Neural crest cell (in vitro differentiated cells): ENCODE data around the gene CSMD2. TPM values are rescaled to one million over a fixed set of nuclear protein-coding genes. Genes with fewer than 3 reads are reported as not detected.

Source experiments
- DNase-seq: peaks from one replicate; pipeline ENCODE4 v3.0.0; 2021; ENCODE audit warnings: low read depth, mixed read lengths, low spot score
- H3K27ac Mint-ChIP-seq: one replicate; pipeline ENCODE4 v1.8.0; 2021; ENCODE audit warnings: mild to moderate bottlenecking, mixed read lengths; ENCODE audit not compliant: unreplicated experiment
- H3K27me3 Mint-ChIP-seq: 2 replicates; pipeline ENCODE4 v1.8.0; 2021; ENCODE audit warnings: low read depth, mild to moderate bottlenecking, mixed read lengths
- H3K36me3 Mint-ChIP-seq: 2 replicates; pipeline ENCODE4 v1.8.0; 2021; ENCODE audit warnings: low read depth, mild to moderate bottlenecking, mixed read lengths
- H3K4me1 Mint-ChIP-seq: 2 replicates; pipeline ENCODE4 v1.8.0; 2021; ENCODE audit warnings: mixed read lengths
- H3K4me3 Mint-ChIP-seq: one replicate; pipeline ENCODE4 v1.8.0; 2021; ENCODE audit warnings: mild to moderate bottlenecking, mixed read lengths
- H3K9me3 Mint-ChIP-seq: 2 replicates; pipeline ENCODE4 v1.8.0; 2021; ENCODE audit warnings: mixed read lengths
- total RNA-seq: library from RNA; stranded (reverse); gene quantifications from 2 replicates; pipeline ENCODE4 v1.2.1, GENCODE V29; 2021
- TF ChIP-seq, protein P1 (sequence below): fragments of 200-600 bp; sonication (generic); conservative IDR thresholded peaks from 2 replicates; pipeline ENCODE4 v1.5.0; 2021; ENCODE audit warnings: antibody characterized with exemption, mild to moderate bottlenecking

The CSMD2 gene
- total RNA-seq, 1 donor from 2014 or later, result 0.40 TPM

DNA sequence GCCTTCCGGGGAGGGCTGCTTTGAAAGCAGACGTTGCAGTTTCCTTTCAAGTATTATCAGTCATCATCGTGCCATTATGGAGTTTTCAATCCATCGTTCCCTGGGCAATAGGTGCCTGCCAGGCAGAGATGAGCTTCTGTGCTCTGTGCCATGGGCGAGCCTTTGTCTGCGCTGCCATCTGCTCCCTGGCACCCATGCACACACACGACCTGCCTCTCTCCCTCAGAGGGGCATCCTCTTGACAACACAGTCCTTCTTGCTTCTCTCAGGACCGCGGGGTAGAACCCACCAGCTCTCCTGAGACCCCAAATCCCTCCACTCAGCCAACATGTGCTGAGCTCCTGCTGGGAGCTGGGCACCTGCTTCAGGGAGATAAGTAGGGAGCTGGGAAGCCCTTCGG, 151.9 kb downstream of the CSMD2 start:
- no peak overlapping the region for H3K4me3 Mint-ChIP-seq
- H3K36me3 Mint-ChIP-seq, result no peaks in the 10 kb centered on the region
- no peaks in the 10 kb centered on the region for H3K4me1 Mint-ChIP-seq
- H3K27me3 Mint-ChIP-seq, result peaks cover 4% of the 10 kb centered on the region
- H3K27ac Mint-ChIP-seq, result no peak overlapping the region
- TF ChIP-seq, protein P1, sequence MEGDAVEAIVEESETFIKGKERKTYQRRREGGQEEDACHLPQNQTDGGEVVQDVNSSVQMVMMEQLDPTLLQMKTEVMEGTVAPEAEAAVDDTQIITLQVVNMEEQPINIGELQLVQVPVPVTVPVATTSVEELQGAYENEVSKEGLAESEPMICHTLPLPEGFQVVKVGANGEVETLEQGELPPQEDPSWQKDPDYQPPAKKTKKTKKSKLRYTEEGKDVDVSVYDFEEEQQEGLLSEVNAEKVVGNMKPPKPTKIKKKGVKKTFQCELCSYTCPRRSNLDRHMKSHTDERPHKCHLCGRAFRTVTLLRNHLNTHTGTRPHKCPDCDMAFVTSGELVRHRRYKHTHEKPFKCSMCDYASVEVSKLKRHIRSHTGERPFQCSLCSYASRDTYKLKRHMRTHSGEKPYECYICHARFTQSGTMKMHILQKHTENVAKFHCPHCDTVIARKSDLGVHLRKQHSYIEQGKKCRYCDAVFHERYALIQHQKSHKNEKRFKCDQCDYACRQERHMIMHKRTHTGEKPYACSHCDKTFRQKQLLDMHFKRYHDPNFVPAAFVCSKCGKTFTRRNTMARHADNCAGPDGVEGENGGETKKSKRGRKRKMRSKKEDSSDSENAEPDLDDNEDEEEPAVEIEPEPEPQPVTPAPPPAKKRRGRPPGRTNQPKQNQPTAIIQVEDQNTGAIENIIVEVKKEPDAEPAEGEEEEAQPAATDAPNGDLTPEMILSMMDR, result no peak
- H3K9me3 Mint-ChIP-seq, result peaks cover 2% of the 10 kb centered on the region
- DNase-seq, result no peak

DNA sequence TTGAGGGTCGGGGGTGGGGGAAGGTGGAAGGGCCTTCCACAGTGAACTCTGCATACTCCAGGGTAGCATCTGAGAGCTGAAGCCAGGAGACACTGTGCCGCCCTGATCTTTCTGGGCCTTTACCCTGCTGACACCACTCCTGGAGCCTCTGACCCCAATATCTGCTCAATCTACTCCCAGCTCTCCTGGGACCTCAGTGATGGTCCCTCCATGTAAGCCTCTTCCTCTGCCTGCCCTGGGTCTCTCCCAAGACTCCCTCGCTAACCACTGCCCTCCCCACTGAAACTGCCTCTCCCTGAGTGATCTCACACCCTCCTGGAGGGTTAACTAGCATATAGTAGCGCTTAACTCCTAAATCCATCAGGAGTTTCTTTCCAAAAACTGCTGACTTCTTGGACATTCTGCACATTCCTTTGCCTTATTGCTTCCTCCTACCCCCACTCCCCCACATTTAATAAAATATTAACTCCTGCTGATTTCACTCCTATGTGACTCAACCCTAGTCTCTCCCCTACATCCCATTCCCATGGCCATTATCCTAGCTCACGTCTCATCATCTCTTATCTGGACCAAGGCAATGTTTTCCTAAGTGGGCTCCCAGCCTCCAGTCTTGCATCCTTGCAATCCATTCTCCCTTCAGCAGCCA, 155.6 kb downstream of the CSMD2 start:
- Mint-ChIP-seq H3K27ac (no peak overlapping the region), H3K27me3 (no peaks in the 10 kb centered on the region), H3K9me3 (peaks cover 2% of the 10 kb centered on the region), H3K4me1 (no peaks in the 10 kb centered on the region), H3K36me3 (no peaks in the 10 kb centered on the region), H3K4me3 (no peak overlapping the region)
- TF ChIP-seq, protein P1, result no peak
- DNase-seq, result no peak

GRCh38 chr1:34007760-34008159, 157.3 kb downstream of the CSMD2 start:
- no peaks in the 10 kb centered on the region for H3K4me1 Mint-ChIP-seq
- no peak overlapping the region for H3K27ac Mint-ChIP-seq
- no peak for DNase-seq

DNA sequence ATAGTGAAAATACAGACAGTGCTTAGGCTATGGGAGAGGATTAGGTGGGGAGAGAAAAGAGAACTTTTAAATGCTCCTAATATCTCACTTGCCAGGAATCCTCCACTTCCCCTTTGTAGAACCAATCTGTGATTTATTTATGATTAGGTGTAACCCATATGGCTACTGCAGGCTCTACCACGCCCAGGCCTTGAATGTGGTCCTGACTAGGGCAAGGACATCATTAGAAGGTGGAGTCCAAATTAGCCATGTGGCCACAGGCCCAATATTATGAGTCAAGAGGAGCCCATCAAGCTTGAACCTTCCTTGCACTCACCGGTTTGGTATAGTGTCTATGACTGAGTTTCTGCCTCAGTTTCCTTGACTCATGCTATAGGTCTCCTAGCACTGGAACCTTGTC, 159.7 kb downstream of the CSMD2 start:
- Mint-ChIP-seq H3K27me3 (peaks cover 9% of the 10 kb centered on the region), H3K9me3 (no peaks in the 10 kb centered on the region), H3K27ac (no peak overlapping the region), H3K4me1 (no peaks in the 10 kb centered on the region), H3K4me3 (no peak overlapping the region), H3K36me3 (no peaks in the 10 kb centered on the region)
- no peak for DNase-seq
- TF ChIP-seq, protein P1, result no peak

More at GRCh38 chr1:34007760-34008159, 157.3 kb downstream of the CSMD2 start:
- Mint-ChIP-seq H3K36me3 (no peaks in the 10 kb centered on the region), H3K9me3 (peaks cover 2% of the 10 kb centered on the region), H3K4me3 (no peak overlapping the region), H3K27me3 (no peaks in the 10 kb centered on the region)
- TF ChIP-seq, protein P1, result no peak

DNA sequence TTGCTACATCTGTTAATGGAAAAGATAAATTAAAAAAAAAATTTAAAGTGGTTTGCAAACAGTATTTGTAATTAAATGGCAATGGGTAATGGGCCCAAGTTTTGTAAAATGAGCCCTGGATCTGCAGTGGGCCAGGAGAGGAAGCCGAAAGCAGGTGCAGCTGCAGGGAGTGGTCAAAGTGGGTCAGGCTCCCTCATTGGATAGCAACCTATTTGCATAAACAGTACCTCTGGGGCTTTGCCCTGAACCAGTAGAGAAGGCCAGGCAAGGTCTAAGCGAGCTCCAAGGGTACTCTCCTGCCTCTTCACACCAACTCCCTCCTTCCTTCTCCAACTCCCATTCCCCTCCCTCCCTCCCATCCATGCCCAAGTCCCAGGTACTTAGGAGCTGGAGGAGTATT, 162.2 kb downstream of the CSMD2 start:
- Mint-ChIP-seq H3K4me1 (no peaks in the 10 kb centered on the region), H3K27ac (no peak overlapping the region), H3K4me3 (no peak overlapping the region), H3K27me3 (peaks cover 18% of the 10 kb centered on the region), H3K9me3 (no peaks in the 10 kb centered on the region), H3K36me3 (no peaks in the 10 kb centered on the region)
- TF ChIP-seq, protein P1, result no peak
- no peak for DNase-seq
